Heart left ventricle (tissue), 13 donors: ENCODE data around the gene FAM120B.

Experiments used
- CTCF ChIP-seq, 12 donors: fragments of 200-600 bp; sonication (generic) in 4 of 12; IDR thresholded peaks; one replicate each; pipeline versions ENCODE4 v1.5.0 to v1.8.0; 2018 to 2022; ENCODE audit warnings: antibody characterized with exemption in 12 of 12, mild to moderate bottlenecking in 5 of 12
- POLR2A ChIP-seq, 2 donors: fragments of 450-650 bp; IDR thresholded peaks; one replicate each; pipeline ENCODE4 v1.6.1; 2017; ENCODE audit warnings: antibody characterized with exemption in 2 of 2, mild to moderate bottlenecking in 2 of 2, moderate library complexity in 2 of 2
- donor health status: ischemic (EF 13 %, LVEDD 7.1; RV severe dilation, severe dysfunction).
- donor health status: DM: no; HTN: yes; CAD: no.
- donor health status: DM: no; HTN: no; CAD: no.
- donor health status: ischemic (EF 25% LVEDD 6.9; RV normal size, moderate dysfunction).
- donor health status: ischemic (EF 25% LVEDD 5.7; RV mildly dilated, moderate dysfunction).
- donor health status: ischemic (EF 35%, LVEDD 5.7; RV mildly dilated, moderate dysfunction).
- donor health status: nonischemic (EF 11% LVEDD 7.7; RV severe dilation, severe dysfunction).
- donor health status: DM: yes; HTN: yes; CAD: no.
- donor health status: PGD.
- donor health status: ischemic (EF 29% LVEDD 5.4; RV normal size, mild dysfunction).
- donor health status: nonischemic (EF 23%, LVEDD 6.1; RV moderate dilation, normal function).

- TF ChIP-seq CTCF (IDR thresholded peaks at IDR 0.05) (no peak), POLR2A (IDR thresholded peaks at IDR 0.05) (no peak)
These were observed 115.4 kb downstream of the FAM120B start for GRCh38 chr6:170421921-170422320.
